ENCODE data around the gene USB1. TPM values are rescaled to one million over a fixed set of nuclear protein-coding genes. Genes with fewer than 3 reads are reported as not detected.

USB1 gene
- total RNA-seq, 1 donor from 2014 or later: 26.3 TPM

- ATAC-seq: no peak
These were observed 19.7 kb downstream of the USB1 start for GRCh38 chr16:58020628-58021521.

GRCh38 chr16:58021661-58022551 lies 20.7 kb downstream of the USB1 start:
- peak; percentile 10 for ATAC-seq

GRCh38 chr16:58022601-58023371 lies 21.6 kb downstream of the USB1 start:
- peak; percentile 28 for ATAC-seq

- peak; percentile 2 for ATAC-seq
These were observed 23.5 kb downstream of the USB1 start for GRCh38 chr16:58024486-58025350.

GRCh38 chr16:58025351-58026138 lies 24.3 kb downstream of the USB1 start, which contains the start of gene MMP15:
MMP15 (plus strand) TSS chr16:58025754; CDS start chr16:58026351, 597 bp downstream.
- ATAC-seq: peak; percentile 77

GRCh38 chr16:58026139-58026704 lies 25.0 kb downstream of the USB1 start:
- ATAC-seq: peak; percentile 18

GRCh38 chr16:58026705-58027160 lies 25.5 kb downstream of the USB1 start:
- no peak for ATAC-seq

GRCh38 chr16:58027161-58027915 lies 26.1 kb downstream of the USB1 start:
- peak; percentile 29 for ATAC-seq

GRCh38 chr16:58027916-58028455 lies 26.8 kb downstream of the USB1 start:
- ATAC-seq: no peak

GRCh38 chr16:58028541-58029070 lies 27.4 kb downstream of the USB1 start:
- ATAC-seq: no peak

- ATAC-seq: no peak
These were observed 28.2 kb downstream of the USB1 start for GRCh38 chr16:58029410-58029809.

- no peak for ATAC-seq
These were observed 29.1 kb downstream of the USB1 start for GRCh38 chr16:58030136-58030840.

GRCh38 chr16:58031016-58031800 lies 30.0 kb downstream of the USB1 start:
- no peak for ATAC-seq

- ATAC-seq: no peak
These were observed 31.6 kb downstream of the USB1 start for GRCh38 chr16:58032710-58033293.

GRCh38 chr16:58034128-58034685 lies 33.0 kb downstream of the USB1 start:
- ATAC-seq: no peak

- ATAC-seq: no peak
These were observed 33.6 kb downstream of the USB1 start for GRCh38 chr16:58034774-58035173.

Measured in esophagus mucosa (tissue), 1 donor.